ENCODE measurements around the gene ZC3H13. TPM values are rescaled to one million over a fixed set of nuclear protein-coding genes. Genes with fewer than 3 reads are reported as not detected.

Gene ZC3H13
- total RNA-seq, 1 experiment from 2014 or later, result 33.9 TPM

- TF ChIP-seq CTCF (IDR thresholded peaks at IDR 0.05; ENCODE audit: unreplicated experiment), result no peak
- no TSS peak for BruUV-seq (replicated peaks)
- no peaks in the 10 kb centered on the region for H3K9me3 Mint-ChIP-seq (ENCODE audit: unreplicated experiment)
- H3K4me3 Mint-ChIP-seq (ENCODE audit: unreplicated experiment), result no peak overlapping the region
- ChIA-PET POLR2A (interaction anchor here (0.6 to 2.2 kb wide), 3 partner anchors 9 to 178 kb away, joined by 4 to 7 read pairs (median 5); no protein-coding TSS in a partner anchor), CTCF (interaction anchor here (0.6 to 0.8 kb wide), 3 partner anchors 15 to 235 kb away, joined by 3 to 6 read pairs (median 4); no protein-coding TSS in a partner anchor)
- H3K27ac Mint-ChIP-seq (ENCODE audit: low read depth, unreplicated experiment), result no peak overlapping the region
- intact Hi-C loops (cut with micrococcal nuclease), result no loop called here
- peaks cover 15% of the 10 kb centered on the region for H3K4me1 Mint-ChIP-seq (ENCODE audit: insufficient read depth, unreplicated experiment)
- no peaks in the 10 kb centered on the region for H3K36me3 Mint-ChIP-seq (ENCODE audit: insufficient read depth, unreplicated experiment)
- no peaks in the 10 kb centered on the region for H3K27me3 Mint-ChIP-seq (ENCODE audit: insufficient read depth, unreplicated experiment)
- DNase-seq (ENCODE audit: unreplicated experiment), result no peak
These were observed 4.9 kb upstream of the ZC3H13 start for GRCh38 chr13:46057256-46058015.

- peaks cover 15% of the 10 kb centered on the region for H3K4me1 Mint-ChIP-seq (ENCODE audit: insufficient read depth, unreplicated experiment)
- ChIA-PET POLR2A (interaction anchor here (0.6 to 2.9 kb wide), 15 partner anchors 7 to 542 kb away, joined by 3 to 17 read pairs (median 3); no protein-coding TSS in a partner anchor), CTCF (interaction anchor here (1.0 kb wide), 1 partner anchor 16 kb away, joined by 3 read pairs; no protein-coding TSS in a partner anchor)
- peak overlapping the region; percentile 92 for H3K4me3 Mint-ChIP-seq (ENCODE audit: unreplicated experiment)
- no peaks in the 10 kb centered on the region for H3K36me3 Mint-ChIP-seq (ENCODE audit: insufficient read depth, unreplicated experiment)
- TSS peak; percentile 80 for BruUV-seq (replicated peaks)
- no peaks in the 10 kb centered on the region for H3K27me3 Mint-ChIP-seq (ENCODE audit: insufficient read depth, unreplicated experiment)
- no peak for DNase-seq (ENCODE audit: unreplicated experiment)
- TF ChIP-seq CTCF (IDR thresholded peaks at IDR 0.05; ENCODE audit: unreplicated experiment), result no peak
- peak overlapping the region; percentile 99 for H3K27ac Mint-ChIP-seq (ENCODE audit: low read depth, unreplicated experiment)
- H3K9me3 Mint-ChIP-seq (ENCODE audit: unreplicated experiment), result no peaks in the 10 kb centered on the region
- intact Hi-C loops (cut with micrococcal nuclease), result loop anchor here (1.0 kb wide), 1 partner anchor 73 kb away; no protein-coding TSS in a partner anchor
These were observed 841 bp upstream of the ZC3H13 start for GRCh38 chr13:46053162-46054012.

GRCh38 chr13:46051968-46052318, 603 bp downstream of the ZC3H13 start:
- ChIA-PET POLR2A (interaction anchor here (0.7 to 2.9 kb wide), 20 partner anchors 9 to 544 kb away, joined by 3 to 17 read pairs (median 4); no protein-coding TSS in a partner anchor), CTCF (interaction anchor here (0.7 to 1.0 kb wide), 5 partner anchors 10 to 577 kb away, joined by 3 to 5 read pairs (median 3); no protein-coding TSS in a partner anchor)
- Mint-ChIP-seq H3K9me3 (ENCODE audit: unreplicated experiment) (no peaks in the 10 kb centered on the region), H3K4me3 (ENCODE audit: unreplicated experiment) (peak overlapping the region; percentile 92), H3K36me3 (ENCODE audit: insufficient read depth, unreplicated experiment) (peaks cover 3% of the 10 kb centered on the region), H3K27me3 (ENCODE audit: insufficient read depth, unreplicated experiment) (no peaks in the 10 kb centered on the region), H3K4me1 (ENCODE audit: insufficient read depth, unreplicated experiment) (peaks cover 20% of the 10 kb centered on the region), H3K27ac (ENCODE audit: low read depth, unreplicated experiment) (peak overlapping the region; percentile 99)
- intact Hi-C loops (cut with micrococcal nuclease), result no loop called here
- no peak for DNase-seq (ENCODE audit: unreplicated experiment)
- BruUV-seq (replicated peaks), result no TSS peak
- TF ChIP-seq CTCF (IDR thresholded peaks at IDR 0.05; ENCODE audit: unreplicated experiment), result no peak

Data from MCF 10A (cell line).